ENCODE measurements around the gene CHN1. TPM values are rescaled to one million over a fixed set of nuclear protein-coding genes. Genes with fewer than 3 reads are reported as not detected.

Gene CHN1
- total RNA-seq, 1 experiment from 2014 or later: 0.41 TPM

- POLR2A ChIA-PET: no interaction called here
- no peaks in the 10 kb centered on the region for H3K4me1 ChIP-seq
- Mint-ChIP-seq H3K9me3 (ENCODE audit: unreplicated experiment) (no peaks in the 10 kb centered on the region), H3K4me1 (ENCODE audit: low read depth, unreplicated experiment) (no peaks in the 10 kb centered on the region), H3K4me3 (ENCODE audit: unreplicated experiment) (no peak overlapping the region), H3K27ac (ENCODE audit: unreplicated experiment) (no peak overlapping the region), H3K27me3 (ENCODE audit: insufficient read depth, unreplicated experiment) (peaks cover 3% of the 10 kb centered on the region), H3K36me3 (ENCODE audit: insufficient read depth, unreplicated experiment) (no peaks in the 10 kb centered on the region)
- no peak overlapping the region for H3K4me3 ChIP-seq (ENCODE audit: low read depth, low read length)
- no peaks in the 10 kb centered on the region for H3K36me3 ChIP-seq (ENCODE audit: control insufficient read depth, insufficient read depth, low read length)
- BruUV-seq (replicated peaks): no TSS peak
- TF ChIP-seq, protein P1, sequence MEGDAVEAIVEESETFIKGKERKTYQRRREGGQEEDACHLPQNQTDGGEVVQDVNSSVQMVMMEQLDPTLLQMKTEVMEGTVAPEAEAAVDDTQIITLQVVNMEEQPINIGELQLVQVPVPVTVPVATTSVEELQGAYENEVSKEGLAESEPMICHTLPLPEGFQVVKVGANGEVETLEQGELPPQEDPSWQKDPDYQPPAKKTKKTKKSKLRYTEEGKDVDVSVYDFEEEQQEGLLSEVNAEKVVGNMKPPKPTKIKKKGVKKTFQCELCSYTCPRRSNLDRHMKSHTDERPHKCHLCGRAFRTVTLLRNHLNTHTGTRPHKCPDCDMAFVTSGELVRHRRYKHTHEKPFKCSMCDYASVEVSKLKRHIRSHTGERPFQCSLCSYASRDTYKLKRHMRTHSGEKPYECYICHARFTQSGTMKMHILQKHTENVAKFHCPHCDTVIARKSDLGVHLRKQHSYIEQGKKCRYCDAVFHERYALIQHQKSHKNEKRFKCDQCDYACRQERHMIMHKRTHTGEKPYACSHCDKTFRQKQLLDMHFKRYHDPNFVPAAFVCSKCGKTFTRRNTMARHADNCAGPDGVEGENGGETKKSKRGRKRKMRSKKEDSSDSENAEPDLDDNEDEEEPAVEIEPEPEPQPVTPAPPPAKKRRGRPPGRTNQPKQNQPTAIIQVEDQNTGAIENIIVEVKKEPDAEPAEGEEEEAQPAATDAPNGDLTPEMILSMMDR (IDR thresholded peaks at IDR 0.05; ENCODE audit: insufficient read depth in 1 of 2, low read depth in 1 of 2, low read length in 1 of 2, severe bottlenecking in 1 of 2, unreplicated experiment in 1 of 2): no peak
- intact Hi-C loops (cut with micrococcal nuclease; ENCODE audit: unreplicated experiment): no loop called here
- H3K9me3 ChIP-seq: no peaks in the 10 kb centered on the region
- no peak for DNase-seq
- peaks cover 1% of the 10 kb centered on the region; the same call in 1 of the 2 replicates for H3K27me3 ChIP-seq (replicated peaks; ENCODE audit: control insufficient read depth, insufficient read depth, low read length)
- CTCF ChIA-PET: no interaction called here
Measured at GRCh38 chr2:174821628-174822027, 183.6 kb downstream of the CHN1 start.

DNA sequence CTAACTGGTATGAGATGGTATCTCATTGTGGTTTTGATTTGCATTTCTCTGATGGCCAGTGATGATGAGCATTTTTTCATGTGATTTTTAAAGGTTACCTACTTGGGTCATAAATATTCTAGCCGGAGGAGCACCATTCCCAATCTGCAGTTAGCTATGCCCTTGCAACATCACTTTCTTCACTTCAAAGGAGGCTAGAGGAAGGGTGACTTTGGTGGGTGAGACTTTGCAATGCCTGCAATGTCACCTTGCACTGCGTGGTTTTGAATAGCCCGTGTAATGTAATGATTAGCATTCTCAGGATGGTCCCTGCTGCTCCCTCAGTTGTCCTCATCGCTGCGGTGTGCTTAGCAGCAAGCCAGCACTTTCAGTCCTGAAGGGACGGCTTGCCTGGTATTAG, 184.8 kb downstream of the CHN1 start:
- POLR2A ChIA-PET: no interaction called here

GRCh38 chr2:174815526-174815925, 189.7 kb downstream of the CHN1 start:
- Histone ChIP-seq H3K4me3 (ENCODE audit: low read depth, low read length) (no peak overlapping the region), H3K4me1 (no peaks in the 10 kb centered on the region), H3K9me3 (no peaks in the 10 kb centered on the region), H3K27me3 (replicated peaks; ENCODE audit: control insufficient read depth, insufficient read depth, low read length) (0 out of 2 replicates have a peak, but pooled peaks cover 1% of the 10 kb centered on the region), H3K36me3 (ENCODE audit: control insufficient read depth, insufficient read depth, low read length) (no peaks in the 10 kb centered on the region)
- DNase-seq: no peak
- Mint-ChIP-seq H3K4me1 (ENCODE audit: low read depth, unreplicated experiment) (no peaks in the 10 kb centered on the region), H3K9me3 (ENCODE audit: unreplicated experiment) (no peaks in the 10 kb centered on the region), H3K4me3 (ENCODE audit: unreplicated experiment) (no peak overlapping the region), H3K36me3 (ENCODE audit: insufficient read depth, unreplicated experiment) (no peaks in the 10 kb centered on the region), H3K27me3 (ENCODE audit: insufficient read depth, unreplicated experiment) (no peaks in the 10 kb centered on the region), H3K27ac (ENCODE audit: unreplicated experiment) (no peak overlapping the region)
- intact Hi-C loops (cut with micrococcal nuclease; ENCODE audit: unreplicated experiment): no loop called here
- BruUV-seq (replicated peaks): no TSS peak
- CTCF ChIA-PET: no interaction called here
- TF ChIP-seq, protein P1 (IDR thresholded peaks at IDR 0.05; ENCODE audit: insufficient read depth in 1 of 2, low read depth in 1 of 2, low read length in 1 of 2, severe bottlenecking in 1 of 2, unreplicated experiment in 1 of 2): no peak
- POLR2A ChIA-PET: no interaction called here

More for the DNA sequence above, 184.8 kb downstream of the CHN1 start:
- intact Hi-C loops (cut with micrococcal nuclease; ENCODE audit: unreplicated experiment): no loop called here
- H3K4me3 ChIP-seq (ENCODE audit: low read depth, low read length): no peak overlapping the region
- BruUV-seq (replicated peaks): no TSS peak
- no peak overlapping the region for H3K27ac Mint-ChIP-seq (ENCODE audit: unreplicated experiment)
- H3K36me3 Mint-ChIP-seq (ENCODE audit: insufficient read depth, unreplicated experiment): no peaks in the 10 kb centered on the region
- TF ChIP-seq, protein P1 (IDR thresholded peaks at IDR 0.05; ENCODE audit: insufficient read depth in 1 of 2, low read depth in 1 of 2, low read length in 1 of 2, severe bottlenecking in 1 of 2, unreplicated experiment in 1 of 2): no peak
- no peak for DNase-seq
- H3K4me3 Mint-ChIP-seq (ENCODE audit: unreplicated experiment): no peak overlapping the region
- H3K9me3 ChIP-seq: no peaks in the 10 kb centered on the region
- CTCF ChIA-PET: no interaction called here
- H3K4me1 Mint-ChIP-seq (ENCODE audit: low read depth, unreplicated experiment): no peaks in the 10 kb centered on the region
- peaks cover 3% of the 10 kb centered on the region for H3K27me3 Mint-ChIP-seq (ENCODE audit: insufficient read depth, unreplicated experiment)
- H3K27me3 ChIP-seq (replicated peaks; ENCODE audit: control insufficient read depth, insufficient read depth, low read length): peaks cover 3% of the 10 kb centered on the region; the same call in 1 of the 2 replicates
- no peaks in the 10 kb centered on the region for H3K36me3 ChIP-seq (ENCODE audit: control insufficient read depth, insufficient read depth, low read length)
- H3K4me1 ChIP-seq: no peaks in the 10 kb centered on the region
- H3K9me3 Mint-ChIP-seq (ENCODE audit: unreplicated experiment): no peaks in the 10 kb centered on the region
